Colonic mucosa (tissue), 4 donors: ENCODE results near the gene ACVR1B. TPM values are rescaled to one million over a fixed set of nuclear protein-coding genes. Genes with fewer than 3 reads are reported as not detected.

Experiments used
- DNase-seq: peaks from one replicate; pipeline ENCODE4 v3.0.0-alpha.2; 2020
- H3K27ac ChIP-seq: fragments of 200-600 bp; one replicate; pipeline ENCODE4 v1.8.0; 2021
- H3K27me3 ChIP-seq: fragments of 200-600 bp; one replicate; pipeline ENCODE4 v1.8.0; 2021
- H3K36me3 ChIP-seq: fragments of 200-600 bp; one replicate; pipeline ENCODE4 v1.8.0; 2021
- H3K4me1 ChIP-seq: fragments of 200-600 bp; one replicate; pipeline ENCODE4 v1.8.0; 2021; ENCODE audit warnings: mild to moderate bottlenecking
- H3K4me3 ChIP-seq: fragments of 200-600 bp; one replicate; pipeline ENCODE4 v1.8.0; 2021
- H3K9ac ChIP-seq, 2 donors: one replicate each; pipeline ENCODE4 v1.7.0; 2013; ENCODE audit warnings: control low read depth in 2 of 2, low read depth in 2 of 2, low read length in 2 of 2
- H3K9me3 ChIP-seq: fragments of 200-600 bp; one replicate; pipeline ENCODE4 v1.8.0; 2021
- intact Hi-C: fragments of 100-400 bp; cut with DNase I; formaldehyde crosslinking; loops from one replicate; pipeline ENCODE4 v1.14.1; 2022
- total RNA-seq, 2 donors: library from RNA; stranded (reverse); fragmentation: NEBNext Ultra II Directional in 1 of 2; extraction: Animal tissue kit (Norgen Biotek cat#: 25700) in 1 of 2; gene quantifications; one replicate each; pipeline ENCODE4 v1.2.1, GENCODE V29; 2021
- TF ChIP-seq, protein P1 (sequence below): fragments of 200-600 bp; IDR thresholded peaks from one replicate; pipeline ENCODE4 v1.8.0; 2022; ENCODE audit warnings: antibody characterized with exemption, mild to moderate bottlenecking
- donor health status: healthy.
- donor health status: DM: no; HTN: no; CAD: no.
- donor health status: DM: no; HTN: no; CAD: no.

ACVR1B gene
- total RNA-seq, 2 donors from 2014 or later = 56.0 to 63.0 TPM

DNA sequence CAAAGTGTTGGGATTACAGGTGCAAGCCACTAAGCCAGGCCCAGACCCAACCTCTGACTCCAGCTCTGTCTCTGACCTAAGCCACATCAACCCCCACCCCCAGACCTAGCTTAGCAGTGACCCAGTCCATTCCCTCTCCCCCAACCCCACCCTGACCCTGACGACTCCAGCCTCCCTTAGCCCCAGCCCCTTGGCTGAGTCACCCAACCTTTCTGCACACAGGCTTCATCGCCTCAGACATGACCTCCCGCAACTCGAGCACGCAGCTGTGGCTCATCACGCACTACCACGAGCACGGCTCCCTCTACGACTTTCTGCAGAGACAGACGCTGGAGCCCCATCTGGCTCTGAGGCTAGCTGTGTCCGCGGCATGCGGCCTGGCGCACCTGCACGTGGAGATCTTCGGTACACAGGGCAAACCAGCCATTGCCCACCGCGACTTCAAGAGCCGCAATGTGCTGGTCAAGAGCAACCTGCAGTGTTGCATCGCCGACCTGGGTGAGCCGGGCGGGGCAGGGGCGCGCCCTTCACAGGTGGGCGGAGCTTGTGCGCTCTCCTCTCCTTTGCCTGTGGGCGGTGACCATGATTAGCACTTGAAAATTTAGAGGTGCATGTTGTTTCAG, 36.4 kb upstream of the ACVR1B start:
- no peak overlapping the region for H3K27ac ChIP-seq
- H3K36me3 ChIP-seq = peaks cover 8% of the 10 kb centered on the region
- DNase-seq = no peak
- no peaks in the 10 kb centered on the region for H3K27me3 ChIP-seq
- no peak overlapping the region for H3K4me3 ChIP-seq
- TF ChIP-seq, protein P1, sequence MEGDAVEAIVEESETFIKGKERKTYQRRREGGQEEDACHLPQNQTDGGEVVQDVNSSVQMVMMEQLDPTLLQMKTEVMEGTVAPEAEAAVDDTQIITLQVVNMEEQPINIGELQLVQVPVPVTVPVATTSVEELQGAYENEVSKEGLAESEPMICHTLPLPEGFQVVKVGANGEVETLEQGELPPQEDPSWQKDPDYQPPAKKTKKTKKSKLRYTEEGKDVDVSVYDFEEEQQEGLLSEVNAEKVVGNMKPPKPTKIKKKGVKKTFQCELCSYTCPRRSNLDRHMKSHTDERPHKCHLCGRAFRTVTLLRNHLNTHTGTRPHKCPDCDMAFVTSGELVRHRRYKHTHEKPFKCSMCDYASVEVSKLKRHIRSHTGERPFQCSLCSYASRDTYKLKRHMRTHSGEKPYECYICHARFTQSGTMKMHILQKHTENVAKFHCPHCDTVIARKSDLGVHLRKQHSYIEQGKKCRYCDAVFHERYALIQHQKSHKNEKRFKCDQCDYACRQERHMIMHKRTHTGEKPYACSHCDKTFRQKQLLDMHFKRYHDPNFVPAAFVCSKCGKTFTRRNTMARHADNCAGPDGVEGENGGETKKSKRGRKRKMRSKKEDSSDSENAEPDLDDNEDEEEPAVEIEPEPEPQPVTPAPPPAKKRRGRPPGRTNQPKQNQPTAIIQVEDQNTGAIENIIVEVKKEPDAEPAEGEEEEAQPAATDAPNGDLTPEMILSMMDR = no peak
- H3K4me1 ChIP-seq = peaks cover 20% of the 10 kb centered on the region
- no peaks in the 10 kb centered on the region for H3K9me3 ChIP-seq
- intact Hi-C loops = no loop called here
- no peak overlapping the region for H3K9ac ChIP-seq

DNA sequence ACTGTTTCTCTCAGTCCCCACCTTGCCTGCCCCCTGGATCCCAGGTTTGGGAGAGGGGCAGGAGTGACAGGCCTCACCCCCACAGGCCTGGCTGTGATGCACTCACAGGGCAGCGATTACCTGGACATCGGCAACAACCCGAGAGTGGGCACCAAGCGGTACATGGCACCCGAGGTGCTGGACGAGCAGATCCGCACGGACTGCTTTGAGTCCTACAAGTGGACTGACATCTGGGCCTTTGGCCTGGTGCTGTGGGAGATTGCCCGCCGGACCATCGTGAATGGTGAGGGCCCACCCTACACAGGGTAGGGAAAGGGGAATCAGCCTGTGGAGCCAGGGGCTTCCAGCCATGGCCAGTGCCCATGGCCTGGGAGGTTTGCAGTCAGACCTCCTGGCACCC, 35.5 kb upstream of the ACVR1B start:
- H3K9ac ChIP-seq = no peak overlapping the region
- peaks cover 14% of the 10 kb centered on the region for H3K4me1 ChIP-seq
- intact Hi-C loops = no loop called here
- H3K27ac ChIP-seq = no peak overlapping the region
- H3K36me3 ChIP-seq = peaks cover 8% of the 10 kb centered on the region
- H3K27me3 ChIP-seq = no peaks in the 10 kb centered on the region
- H3K4me3 ChIP-seq = no peak overlapping the region
- no peaks in the 10 kb centered on the region for H3K9me3 ChIP-seq
- no peak for DNase-seq
- TF ChIP-seq, protein P1 = no peak

DNA sequence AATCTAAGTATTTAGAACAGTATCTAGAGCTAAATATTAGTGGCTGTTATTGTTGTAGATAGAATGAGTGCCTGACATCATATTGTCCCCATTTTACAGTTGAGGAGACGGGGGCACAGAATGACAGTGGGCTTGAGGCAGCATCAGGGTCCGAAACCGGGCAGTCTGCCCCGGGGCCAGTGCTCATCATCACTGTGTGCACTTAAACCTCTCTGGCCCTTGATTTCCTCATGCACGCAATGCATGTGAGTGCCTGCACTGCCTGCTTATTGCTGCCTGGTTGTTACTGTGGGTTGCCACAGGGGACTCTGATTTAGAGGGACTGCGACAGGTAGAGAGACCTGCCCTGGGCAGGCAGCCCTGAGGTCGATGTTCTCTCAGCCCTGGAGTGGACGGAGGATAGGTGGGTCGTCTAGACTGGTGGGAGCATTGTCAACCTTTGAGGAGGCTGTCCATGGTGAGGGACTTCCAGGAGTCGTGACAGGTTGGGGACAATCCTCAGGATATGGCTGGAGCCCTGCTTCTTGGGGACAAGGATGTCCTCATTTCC, 34.4 kb upstream of the ACVR1B start:
- Histone ChIP-seq H3K9me3 (no peaks in the 10 kb centered on the region), H3K36me3 (peaks cover 8% of the 10 kb centered on the region), H3K27me3 (no peaks in the 10 kb centered on the region), H3K9ac (no peak overlapping the region), H3K4me1 (peaks cover 3% of the 10 kb centered on the region), H3K27ac (no peak overlapping the region), H3K4me3 (no peak overlapping the region)
- TF ChIP-seq, protein P1 = no peak
- no peak for DNase-seq
- intact Hi-C loops = no loop called here

DNA sequence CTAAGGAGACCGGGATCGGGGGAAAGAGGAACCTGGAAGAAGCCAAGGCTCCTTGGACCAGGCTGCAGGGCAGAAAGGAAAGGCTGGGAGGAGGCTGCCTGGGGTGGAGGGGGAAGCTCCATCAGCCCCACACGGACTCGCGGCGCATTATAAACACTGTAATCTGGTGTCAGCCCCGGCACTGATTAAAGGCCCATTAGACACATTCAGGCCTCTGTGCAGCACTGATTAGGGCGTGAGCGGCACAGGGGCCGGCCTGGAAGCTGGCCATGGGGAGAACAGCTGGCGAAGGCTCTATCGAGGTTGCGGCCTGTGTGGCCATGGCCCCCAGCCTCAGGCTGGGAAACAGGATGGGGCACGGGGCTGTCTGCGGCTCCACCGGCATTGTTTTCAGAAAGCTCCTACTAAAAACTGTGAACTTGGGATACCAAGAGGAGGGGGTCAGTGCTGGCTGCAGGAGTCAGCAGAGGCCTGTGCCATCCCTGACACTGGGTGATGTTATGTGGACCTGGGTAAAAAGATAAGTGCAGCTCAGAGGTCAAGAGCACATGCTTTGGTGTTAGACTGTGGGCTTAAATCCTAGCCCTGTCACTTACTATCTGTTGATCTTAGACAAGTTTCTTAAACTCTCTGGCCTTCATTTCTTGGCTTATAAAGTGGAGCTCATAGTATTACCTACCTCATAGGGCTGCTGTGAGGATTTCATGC, 33.6 kb upstream of the ACVR1B start:
- Histone ChIP-seq H3K4me1 (peaks cover 1% of the 10 kb centered on the region), H3K27me3 (no peaks in the 10 kb centered on the region), H3K27ac (no peak overlapping the region), H3K4me3 (no peak overlapping the region), H3K9ac (no peak overlapping the region), H3K36me3 (peaks cover 8% of the 10 kb centered on the region), H3K9me3 (no peaks in the 10 kb centered on the region)
- TF ChIP-seq, protein P1 = no peak
- intact Hi-C loops = no loop called here
- no peak for DNase-seq

DNA sequence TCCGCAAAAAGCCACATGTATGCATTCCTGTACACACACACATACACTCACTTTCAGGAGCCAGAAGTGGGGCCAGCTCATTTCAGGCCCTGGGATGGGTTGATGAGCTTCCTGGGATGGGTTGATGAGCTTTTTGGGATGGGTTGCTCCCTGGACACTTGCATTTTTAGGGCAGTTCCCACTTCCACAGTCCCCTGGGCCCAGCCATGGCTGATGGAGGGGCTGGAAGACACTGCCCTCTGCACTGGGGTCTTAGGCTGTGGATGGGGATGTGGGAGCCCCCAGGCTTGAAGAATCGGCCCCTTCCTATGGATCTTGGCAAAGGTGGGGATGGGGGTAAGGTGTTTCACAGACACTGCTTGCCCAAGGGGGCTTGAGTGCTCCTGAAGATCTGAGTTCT, 31.5 kb upstream of the ACVR1B start:
- Histone ChIP-seq H3K4me3 (no peak overlapping the region), H3K27ac (no peak overlapping the region), H3K9ac (no peak overlapping the region), H3K9me3 (no peaks in the 10 kb centered on the region), H3K27me3 (no peaks in the 10 kb centered on the region), H3K36me3 (peaks cover 8% of the 10 kb centered on the region), H3K4me1 (peaks cover 10% of the 10 kb centered on the region)
- intact Hi-C loops = no loop called here
- TF ChIP-seq, protein P1 = no peak
- DNase-seq = no peak
